Subcutaneous abdominal adipose tissue (tissue), 5 donors: ENCODE results near the gene SERTAD1.
"Not testable (repeated sequence)": the region's sequence is repeated elsewhere in the genome, so short reads cannot be mapped to it uniquely, and the experiment has no call there.

ENCODE experiments used
- H3K27ac ChIP-seq: one replicate; pipeline ENCODE4 v1.7.0; 2013; ENCODE audit warnings: low read depth, mild to moderate bottlenecking, inconsistent platforms, low read length, moderate library complexity
- H3K27me3 ChIP-seq, 5 donors: one replicate each; pipeline ENCODE4 v1.7.0; 2013; ENCODE audit warnings: low read length in 5 of 5, inconsistent platforms in 1 of 5; ENCODE audit not compliant: control insufficient read depth in 5 of 5, insufficient read depth in 4 of 5
- H3K36me3 ChIP-seq, 5 donors: one replicate each; pipeline ENCODE4 v1.7.0; 2013; ENCODE audit warnings: low read length in 5 of 5; ENCODE audit not compliant: control insufficient read depth in 5 of 5, insufficient read depth in 5 of 5
- H3K4me1 ChIP-seq, 5 donors: one replicate each; pipeline ENCODE4 v1.7.0; 2013; ENCODE audit warnings: low read length in 5 of 5, mild to moderate bottlenecking in 3 of 5, moderate library complexity in 1 of 5; ENCODE audit not compliant: control insufficient read depth in 5 of 5, insufficient read depth in 5 of 5
- H3K4me3 ChIP-seq, 5 donors: one replicate each; pipeline ENCODE4 v1.7.0; 2013; ENCODE audit warnings: low read length in 5 of 5, low read depth in 1 of 5
- H3K9ac ChIP-seq, 5 donors: one replicate each; pipeline ENCODE4 v1.7.0; 2013; ENCODE audit warnings: low read length in 5 of 5, mild to moderate bottlenecking in 4 of 5, moderate library complexity in 3 of 5
- H3K9me3 ChIP-seq, 5 donors: one replicate each; pipeline ENCODE4 v1.7.0; 2013; ENCODE audit warnings: low read length in 5 of 5; ENCODE audit not compliant: control insufficient read depth in 5 of 5
- donor health status: healthy.
- donor health status: healthy.
- donor health status: healthy.
- donor health status: healthy.
- donor health status: healthy.

The SERTAD1 gene

DNA sequence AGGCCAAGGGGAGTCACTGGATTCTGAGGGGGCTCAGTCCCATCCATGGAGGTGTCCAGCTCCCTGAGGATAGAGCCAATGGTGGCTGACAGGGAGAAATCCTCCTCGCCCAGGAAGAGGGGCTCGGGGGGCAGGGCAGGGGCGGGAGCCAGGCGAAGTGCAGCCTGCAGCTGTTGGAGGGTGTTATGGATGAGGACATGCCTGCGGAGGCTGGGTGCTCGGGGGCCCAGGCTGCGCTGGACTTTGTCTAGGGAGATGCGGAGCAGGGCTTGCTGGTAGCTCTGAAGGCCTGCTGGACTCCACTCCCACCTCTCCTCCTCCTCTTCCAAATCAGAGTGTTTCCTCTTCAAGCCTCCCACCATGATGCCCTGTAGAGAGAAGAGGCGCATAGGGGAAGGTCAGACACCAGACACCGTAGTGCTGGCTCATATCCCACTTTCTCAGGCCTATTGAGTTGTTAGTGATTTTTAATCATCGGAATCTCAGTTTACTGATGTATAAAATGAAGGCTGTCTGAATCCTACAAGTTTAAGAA is 16.0 kb upstream of the SERTAD1 start:
- Histone ChIP-seq H3K9me3 (no peaks in the 10 kb centered on the region), H3K27me3 (no peaks in the 10 kb centered on the region), H3K4me1 (peaks cover 9 to 28% (median 23%) of the 10 kb centered on the region in 5 donors), H3K27ac (peak overlapping the region; percentile 99), H3K36me3 (peaks cover 0 to 28% (median 22%) of the 10 kb centered on the region in 5 donors), H3K9ac (peak overlapping the region in 4 of 5 donors; percentile 70 to 99 (median 86)), H3K4me3 (peak overlapping the region in 2 of 5 donors; percentile 83 to 100)

DNA sequence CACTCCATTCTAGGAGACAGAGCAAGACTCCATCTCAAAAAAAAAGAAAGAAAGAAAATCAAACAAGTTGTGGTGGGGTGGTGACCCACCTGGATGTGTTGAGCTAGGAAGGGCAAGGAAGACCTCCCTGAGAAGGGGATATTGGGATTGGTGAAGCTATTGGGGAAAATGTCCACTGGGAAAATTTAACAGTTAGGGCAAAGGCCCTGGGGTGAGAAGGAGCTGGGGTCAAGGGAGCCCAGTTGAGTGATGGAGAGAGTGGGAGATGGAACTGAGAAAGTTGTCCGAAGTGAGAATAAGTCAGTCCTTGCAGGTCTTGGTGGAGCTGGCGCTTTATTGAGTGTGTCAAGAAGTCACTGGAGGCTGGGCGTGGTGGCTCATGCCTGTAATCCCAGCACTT is 12.5 kb upstream of the SERTAD1 start:
- H3K4me3 ChIP-seq, result no peak overlapping the region
- H3K9me3 ChIP-seq, result no peaks in the 10 kb centered on the region
- peaks cover 0 to 23% (median 21%) of the 10 kb centered on the region in 5 donors for H3K36me3 ChIP-seq
- H3K27ac ChIP-seq, result no peak overlapping the region
- no peak overlapping the region for H3K9ac ChIP-seq
- H3K4me1 ChIP-seq, result peaks cover 11 to 28% (median 26%) of the 10 kb centered on the region in 5 donors
- H3K27me3 ChIP-seq, result no peaks in the 10 kb centered on the region

DNA sequence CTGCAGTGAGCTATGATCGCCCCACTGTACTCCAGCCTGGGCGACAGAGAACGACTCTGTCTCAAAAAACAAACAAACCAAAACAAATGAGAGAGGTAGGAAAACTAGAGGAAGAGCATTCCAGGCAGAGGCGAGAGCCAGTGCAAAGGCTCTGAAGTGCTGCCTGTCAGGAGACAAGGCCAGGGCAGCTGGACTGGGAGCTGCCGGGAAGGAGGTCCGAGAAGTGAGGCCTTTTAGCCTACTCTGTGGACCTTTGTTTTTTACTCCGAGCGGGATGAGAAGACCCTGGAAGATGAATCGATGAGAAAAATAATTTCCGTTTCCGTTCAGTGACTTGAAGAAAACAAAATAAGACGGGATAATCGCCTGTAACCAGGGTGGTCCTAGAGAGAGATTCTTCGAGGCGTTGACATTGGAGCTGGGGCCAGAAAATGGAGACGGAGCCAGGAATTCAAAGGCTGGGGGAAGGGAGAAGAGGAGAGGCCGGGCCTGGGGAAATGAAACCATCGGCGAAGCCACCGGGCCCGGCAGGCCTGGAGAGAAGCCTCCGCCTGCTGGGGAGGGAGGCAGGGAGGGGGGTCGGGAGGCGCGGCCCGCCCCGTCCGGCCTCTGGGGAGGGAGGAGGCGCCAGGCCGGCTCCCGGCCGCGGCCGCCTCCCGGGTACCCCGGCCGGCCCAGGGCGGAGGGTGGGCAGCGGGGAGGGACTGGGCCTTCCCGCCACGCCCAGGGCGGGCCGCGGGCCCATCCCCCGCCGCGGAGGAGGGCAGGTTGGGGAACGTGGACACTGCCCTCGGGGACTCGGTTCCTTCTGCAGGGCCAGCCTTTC is 7.8 kb upstream of the SERTAD1 start:
- Histone ChIP-seq H3K27ac (peak overlapping the region; percentile 98), H3K9me3 (no peaks in the 10 kb centered on the region), H3K4me3 (peak overlapping the region; percentile 48 to 83 (median 68)), H3K4me1 (peaks cover 5 to 19% (median 18%) of the 10 kb centered on the region in 5 donors), H3K36me3 (no peaks in the 10 kb centered on the region), H3K9ac (peak overlapping the region; percentile 79 to 93 (median 86)), H3K27me3 (no peaks in the 10 kb centered on the region)

DNA sequence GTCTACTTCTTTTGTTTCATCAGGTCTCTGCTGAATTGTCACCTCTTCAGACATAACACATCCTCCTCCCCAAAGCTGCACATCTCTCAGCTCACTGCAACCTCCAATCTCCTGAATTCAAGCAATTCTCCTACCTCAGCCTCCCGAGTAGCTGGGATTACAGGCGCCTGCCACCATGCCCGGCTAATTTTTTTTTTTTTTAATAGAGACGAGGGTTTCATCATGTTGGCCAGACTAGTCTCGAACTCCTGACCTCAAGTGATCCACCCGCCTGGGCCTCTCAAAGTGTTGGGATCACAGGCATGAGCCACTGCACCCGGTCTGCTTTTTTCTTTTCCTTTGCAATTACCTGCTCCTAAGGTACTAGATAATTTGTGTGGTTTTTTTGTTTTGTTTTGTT is 7.0 kb upstream of the SERTAD1 start:
- Histone ChIP-seq H3K4me3 (peak overlapping the region in 4 of 5 donors; percentile 66 to 83 (median 70)), H3K4me1 (peaks cover 5 to 19% (median 18%) of the 10 kb centered on the region in 5 donors), H3K9ac (peak overlapping the region; percentile 79 to 93 (median 86)), H3K27ac (peak overlapping the region; percentile 98)
- H3K27me3 ChIP-seq, H3K36me3 ChIP-seq, H3K9me3 ChIP-seq: not testable (repeated sequence)

DNA sequence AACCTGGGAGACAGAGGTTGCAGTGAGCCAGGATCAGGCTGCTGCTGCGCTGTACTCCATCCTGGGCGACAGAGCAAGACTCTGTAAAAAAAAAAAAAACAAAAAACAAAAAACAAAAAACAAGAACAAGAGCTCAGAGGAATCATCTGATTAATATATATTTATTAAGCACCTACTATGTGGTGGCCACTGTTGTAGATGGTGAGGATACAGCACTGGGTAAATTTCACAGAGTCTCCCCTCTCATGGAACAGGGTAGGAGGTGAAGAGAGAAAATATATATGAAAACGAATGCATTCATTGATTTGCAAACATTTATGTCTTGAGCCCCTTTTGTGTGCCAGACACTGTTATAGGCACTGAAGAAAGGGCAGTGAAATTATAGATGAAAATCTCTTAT is 5.9 kb upstream of the SERTAD1 start:
- peaks cover 5 to 19% (median 18%) of the 10 kb centered on the region in 5 donors for H3K4me1 ChIP-seq
- H3K4me3 ChIP-seq, result no peak overlapping the region
- H3K9ac ChIP-seq, result no peak overlapping the region
- no peaks in the 10 kb centered on the region for H3K27me3 ChIP-seq
- H3K27ac ChIP-seq, result no peak overlapping the region
- H3K36me3 ChIP-seq, result no peaks in the 10 kb centered on the region
- H3K9me3 ChIP-seq, result no peaks in the 10 kb centered on the region

DNA sequence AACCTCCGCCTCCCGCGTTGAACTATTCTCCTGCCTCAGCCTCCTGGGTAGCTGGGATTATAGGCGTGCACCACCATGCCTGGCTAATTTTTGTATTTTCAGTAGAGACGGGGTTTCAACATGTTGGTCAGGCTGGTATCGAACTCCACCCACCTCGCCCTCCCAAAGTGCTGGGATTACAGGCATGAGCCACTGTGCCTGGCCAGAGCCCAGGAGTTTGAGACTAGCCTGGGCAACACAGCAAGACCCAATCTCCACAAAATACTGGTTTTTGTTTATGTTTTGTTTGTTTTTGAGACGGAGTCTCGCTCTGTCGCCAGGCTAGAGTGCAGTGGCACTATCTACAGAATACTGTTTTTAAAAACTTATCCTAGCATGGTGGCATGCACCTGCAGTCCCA is 4.5 kb upstream of the SERTAD1 start:
- not testable (repeated sequence) for H3K9ac ChIP-seq, H3K9me3 ChIP-seq, H3K36me3 ChIP-seq, H3K4me3 ChIP-seq, H3K27ac ChIP-seq, H3K27me3 ChIP-seq
- peaks cover 8 to 23% (median 22%) of the 10 kb centered on the region in 5 donors for H3K4me1 ChIP-seq

DNA sequence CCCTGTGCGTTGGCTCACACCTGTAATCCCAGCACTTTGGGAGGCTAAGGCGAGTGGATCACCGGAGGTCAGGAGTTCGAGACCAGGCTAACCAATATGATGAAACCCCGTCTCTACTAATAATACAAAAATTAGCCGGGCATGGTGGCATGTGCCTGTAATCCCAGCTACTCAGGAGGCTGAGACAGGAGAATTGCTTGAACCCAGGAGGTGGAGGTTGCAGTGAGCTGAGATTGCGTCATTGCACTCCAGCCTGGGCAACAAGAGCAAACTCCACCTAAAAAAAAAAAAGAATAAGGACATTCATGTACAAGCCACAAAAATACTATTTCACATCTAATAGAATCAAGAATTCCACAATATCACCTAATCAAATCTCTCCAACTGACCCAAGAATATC is 2.4 kb upstream of the SERTAD1 start:
- H3K9me3 ChIP-seq, H3K4me3 ChIP-seq, H3K36me3 ChIP-seq, H3K27ac ChIP-seq, H3K9ac ChIP-seq, H3K27me3 ChIP-seq: not testable (repeated sequence)
- peaks cover 5 to 32% (median 27%) of the 10 kb centered on the region in 5 donors for H3K4me1 ChIP-seq

DNA sequence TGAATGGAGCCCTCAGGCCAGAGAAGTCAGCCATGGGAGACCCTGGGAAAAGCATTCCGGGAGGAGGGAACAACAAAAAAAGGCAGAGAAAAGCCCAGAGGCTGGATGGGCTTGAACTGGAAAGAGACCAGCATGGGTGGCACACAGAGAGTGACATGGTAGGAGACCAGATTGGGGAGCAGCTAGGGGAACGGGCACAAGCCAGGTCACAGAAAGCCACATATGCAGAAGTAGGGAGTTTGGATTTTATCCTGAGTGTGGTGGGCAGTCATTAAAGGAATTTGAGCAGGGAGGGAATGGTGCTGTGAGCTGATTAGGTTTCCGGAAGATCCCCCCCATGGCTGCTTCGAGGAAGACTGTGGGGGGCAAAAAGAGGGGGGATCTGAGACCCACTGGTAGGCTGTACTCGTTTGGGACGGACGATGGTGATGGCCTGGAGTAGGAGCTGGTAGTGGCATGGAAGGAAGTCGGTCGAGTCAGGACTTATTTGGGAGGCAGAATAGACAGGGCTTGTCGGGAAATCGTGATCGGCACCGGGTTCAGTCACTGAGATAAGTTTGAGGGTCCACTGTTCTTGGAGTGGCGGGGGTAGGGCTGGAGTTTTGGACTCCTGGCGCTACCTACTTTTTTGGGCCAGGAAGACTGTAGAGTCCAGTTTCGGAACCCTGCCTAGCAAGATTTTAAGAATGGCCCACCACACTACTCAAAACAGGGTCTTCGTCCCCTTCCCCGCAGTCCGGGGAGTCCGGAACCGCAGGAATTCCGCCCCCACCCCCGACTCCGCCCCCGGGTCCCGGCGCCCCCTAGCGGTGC is 949 bp downstream of the SERTAD1 start:
- Histone ChIP-seq H3K9me3 (no peaks in the 10 kb centered on the region), H3K4me3 (peak overlapping the region; percentile 84 to 99 (median 98)), H3K27me3 (no peaks in the 10 kb centered on the region), H3K9ac (peak overlapping the region; percentile 83 to 99 (median 97)), H3K36me3 (peaks cover 0 to 14% (median 12%) of the 10 kb centered on the region in 5 donors), H3K4me1 (peaks cover 3 to 44% (median 30%) of the 10 kb centered on the region in 5 donors), H3K27ac (peak overlapping the region; percentile 98)

DNA sequence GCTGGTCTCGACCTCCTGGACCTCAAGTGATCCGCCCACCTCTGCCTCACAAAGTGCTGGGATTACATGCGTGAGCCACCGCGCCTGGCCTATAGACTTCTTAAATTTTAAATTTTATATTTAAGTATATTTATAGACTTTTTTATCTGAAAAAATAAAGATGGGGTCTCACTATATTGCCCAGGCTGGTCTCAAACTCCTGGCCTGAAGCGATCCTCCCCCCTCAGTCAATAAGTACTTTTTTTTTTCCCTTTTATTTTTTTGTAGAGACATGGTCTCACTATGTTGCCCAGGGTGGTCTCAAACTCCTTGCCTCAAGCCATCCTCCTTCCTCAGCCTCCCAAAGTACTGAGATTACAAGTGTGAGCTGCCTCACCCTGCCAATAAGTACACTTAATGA is 1.9 kb downstream of the SERTAD1 start:
- peak overlapping the region in 3 of 5 donors; percentile 83 to 98 (median 97) for H3K9ac ChIP-seq
- peaks cover 0 to 14% (median 12%) of the 10 kb centered on the region in 5 donors for H3K36me3 ChIP-seq
- peak overlapping the region in 4 of 5 donors; percentile 84 to 99 (median 98) for H3K4me3 ChIP-seq

More for the DNA sequence above, 1.9 kb downstream of the SERTAD1 start:
- H3K4me1 ChIP-seq, result peaks cover 3 to 44% (median 30%) of the 10 kb centered on the region in 5 donors
- H3K27ac ChIP-seq, result no peak overlapping the region
- no peaks in the 10 kb centered on the region for H3K9me3 ChIP-seq
- H3K27me3 ChIP-seq, result no peaks in the 10 kb centered on the region
